HG03175 (cell line): ENCODE results near the gene GRID1.
"Not testable (repeated sequence)": the region's sequence is repeated elsewhere in the genome, so short reads cannot be mapped to it uniquely, and the experiment has no call there.

Experiments used
- ATAC-seq: cut with Tn5 transposase; IDR thresholded peaks from one replicate; pipeline ENCODE4 v1.9.1; 2021; ENCODE audit warnings: mild to moderate bottlenecking, moderate library complexity; ENCODE audit not compliant: unreplicated experiment

The GRID1 gene

GRCh38 chr10:86122646-86123045, 243.9 kb downstream of the GRID1 start:
- ATAC-seq: no peak

DNA sequence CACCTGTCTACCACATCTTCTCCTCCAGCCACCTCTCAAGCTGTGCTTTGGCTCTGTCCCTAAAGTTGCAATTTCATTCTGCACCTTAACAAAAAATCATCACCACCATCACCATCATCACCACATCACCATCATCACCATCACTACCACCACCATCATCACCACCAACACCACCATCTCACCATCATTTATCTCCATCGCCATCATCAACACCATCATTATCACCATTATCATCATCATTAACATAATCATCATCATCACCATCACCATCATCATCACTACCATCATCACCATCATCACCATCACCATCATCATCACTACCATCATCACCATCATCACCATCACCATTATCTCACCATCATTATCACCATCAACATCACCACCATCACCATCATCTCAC, 245.4 kb downstream of the GRID1 start:
- ATAC-seq: no peak

- no peak for ATAC-seq
Measured at GRCh38 chr10:86117051-86117450, 249.5 kb downstream of the GRID1 start.

GRCh38 chr10:86113983-86114382, 252.6 kb downstream of the GRID1 start:
- ATAC-seq: no peak

- no peak for ATAC-seq
Measured at GRCh38 chr10:86113501-86113900, 253.1 kb downstream of the GRID1 start.

DNA sequence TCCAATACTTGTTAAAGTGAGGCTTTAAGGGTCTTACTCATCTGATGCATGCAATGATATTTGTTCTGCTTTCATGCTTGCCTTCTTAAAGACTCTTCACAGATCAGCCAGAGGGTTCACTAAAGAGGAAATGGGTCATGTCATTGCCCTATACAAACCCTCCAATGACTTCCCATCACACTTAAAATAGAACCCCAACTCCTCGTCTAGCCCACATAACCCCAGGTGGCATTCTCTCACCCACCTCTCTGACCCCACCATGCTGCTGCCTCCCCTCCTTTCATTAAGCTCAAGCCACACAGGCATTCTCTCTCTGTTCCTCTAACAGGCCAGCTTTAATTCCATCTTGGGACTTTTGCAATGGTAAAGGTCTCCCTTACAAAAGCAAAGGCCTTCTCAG, 253.6 kb downstream of the GRID1 start:
- no peak for ATAC-seq

- ATAC-seq: no peak
Measured at GRCh38 chr10:86111902-86112545, 254.6 kb downstream of the GRID1 start.

DNA sequence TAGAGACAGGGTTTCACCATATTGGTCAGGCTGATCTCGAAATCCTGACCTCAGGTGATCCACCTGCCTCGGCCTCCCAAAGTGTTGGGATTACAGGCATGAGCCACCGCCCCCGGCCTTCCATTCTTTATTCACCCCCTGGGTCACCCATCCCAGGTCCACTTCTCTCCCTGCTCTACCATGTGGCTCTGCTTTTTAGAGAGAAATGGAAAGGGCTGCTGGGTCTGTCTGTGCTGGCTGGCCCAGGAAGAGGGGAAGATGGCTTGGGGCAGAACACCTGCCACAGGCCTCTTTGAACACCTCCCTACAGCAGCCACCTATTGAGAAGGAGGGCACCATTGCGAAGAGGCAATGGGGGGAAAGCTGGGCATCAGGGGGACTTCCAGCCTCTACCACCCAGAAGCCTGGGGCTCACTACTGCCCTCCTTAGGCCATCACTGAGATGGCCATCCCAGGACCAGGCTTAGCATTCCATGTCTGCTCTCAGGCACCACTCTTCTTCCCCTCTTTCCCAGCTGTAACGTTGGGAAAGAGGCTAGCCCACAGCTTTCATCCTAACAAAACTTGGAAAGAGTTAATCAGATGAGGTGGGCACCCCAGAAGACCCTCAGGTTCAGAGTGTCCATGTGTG, 256.3 kb downstream of the GRID1 start:
- no peak for ATAC-seq

- ATAC-seq: no peak
Measured at GRCh38 chr10:86109421-86109820, 257.2 kb downstream of the GRID1 start.

GRCh38 chr10:86108696-86109095, 257.9 kb downstream of the GRID1 start:
- no peak for ATAC-seq

DNA sequence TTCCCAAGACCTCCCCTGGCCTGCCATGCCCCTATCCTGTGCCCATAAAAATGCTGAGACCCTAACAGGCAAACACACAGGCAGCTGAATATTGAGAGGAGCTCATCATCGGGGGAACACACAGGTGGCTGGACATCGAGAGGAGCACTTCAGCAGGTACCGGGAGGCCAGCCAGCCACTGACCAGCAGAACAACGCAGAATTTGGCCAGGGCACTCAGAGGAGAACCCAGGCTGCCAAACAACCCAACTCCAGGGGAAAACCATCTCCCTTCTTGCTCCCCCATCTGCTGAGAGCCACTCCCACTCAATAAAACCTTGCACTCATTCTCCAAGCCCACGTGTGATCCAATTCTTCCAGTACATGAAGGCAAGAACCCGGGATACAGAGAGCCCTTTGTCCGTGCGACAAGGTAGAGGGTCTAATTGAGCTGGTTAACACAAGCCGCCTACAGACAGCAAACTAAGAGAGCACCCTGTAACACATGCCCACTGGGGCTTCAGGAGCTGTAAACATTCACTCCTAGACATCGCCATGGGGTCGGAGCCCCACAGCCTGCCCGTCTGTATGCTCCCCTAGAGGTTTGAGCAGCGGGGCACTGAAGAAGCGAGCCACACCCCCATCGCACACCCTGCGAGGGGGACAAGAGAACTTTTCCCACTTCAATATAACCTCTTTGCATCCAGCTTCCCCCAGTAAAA, 258.8 kb downstream of the GRID1 start:
- ATAC-seq: not testable (repeated sequence)

DNA sequence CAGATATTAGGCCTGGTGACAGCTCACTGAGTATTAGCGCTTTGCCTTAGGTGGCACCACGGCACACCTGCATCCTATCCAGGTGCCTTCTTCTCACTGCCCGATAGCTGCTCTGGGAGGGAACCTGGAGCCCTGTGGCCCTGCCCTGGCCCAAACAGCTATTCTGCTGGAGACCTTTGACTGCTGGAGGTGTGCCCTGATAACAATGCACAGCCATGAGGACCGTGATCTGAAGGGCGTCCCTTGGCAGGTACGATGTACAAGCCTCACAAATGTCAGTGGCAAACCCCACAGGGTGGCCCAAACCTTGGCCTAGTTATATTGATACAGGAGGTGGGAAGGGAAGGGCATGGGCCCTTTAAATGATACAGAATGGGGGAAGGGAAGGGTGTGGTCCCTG, 259.5 kb downstream of the GRID1 start:
- ATAC-seq: no peak

DNA sequence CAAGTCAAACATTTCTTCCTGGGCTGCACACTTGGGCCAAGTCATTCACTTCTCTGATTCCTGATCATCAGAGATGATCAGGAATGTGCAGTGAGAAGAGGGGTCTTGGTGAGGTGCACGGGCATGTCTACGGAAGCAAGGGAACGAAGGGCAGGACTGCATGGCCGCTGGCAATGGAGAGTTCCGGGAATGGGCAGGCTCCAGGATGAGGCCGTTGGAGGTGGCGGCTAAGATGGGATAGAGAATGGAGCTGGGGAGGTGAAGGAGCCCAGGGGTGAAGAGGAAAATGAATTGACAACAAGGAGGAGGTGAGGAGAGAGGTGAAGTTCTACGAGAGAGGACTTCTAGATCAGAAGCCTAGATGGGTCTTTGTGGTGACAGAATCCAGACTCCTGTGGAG, 260.0 kb downstream of the GRID1 start:
- ATAC-seq: no peak

DNA sequence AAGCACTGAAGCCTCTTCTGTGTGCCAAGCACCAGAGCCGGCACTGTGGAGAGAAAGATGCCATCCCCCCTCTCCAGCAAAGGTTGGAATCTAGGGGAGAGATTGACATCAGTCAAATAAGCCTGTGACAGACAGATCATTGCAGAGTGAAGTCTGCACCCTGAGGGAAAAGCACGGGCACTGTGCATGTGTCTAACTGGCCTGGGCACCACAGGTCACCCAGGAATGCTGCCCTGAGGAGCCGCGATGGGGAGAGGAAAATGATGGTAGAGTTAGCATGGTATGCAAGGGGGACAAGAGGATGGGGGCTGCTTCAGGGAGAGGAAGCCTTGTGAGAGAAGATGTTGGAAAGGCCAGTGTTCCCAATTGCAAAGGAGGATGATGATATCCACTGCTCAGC, 261.0 kb downstream of the GRID1 start:
- no peak for ATAC-seq

- ATAC-seq: no peak
Measured at GRCh38 chr10:86105181-86105580, 261.4 kb downstream of the GRID1 start.

DNA sequence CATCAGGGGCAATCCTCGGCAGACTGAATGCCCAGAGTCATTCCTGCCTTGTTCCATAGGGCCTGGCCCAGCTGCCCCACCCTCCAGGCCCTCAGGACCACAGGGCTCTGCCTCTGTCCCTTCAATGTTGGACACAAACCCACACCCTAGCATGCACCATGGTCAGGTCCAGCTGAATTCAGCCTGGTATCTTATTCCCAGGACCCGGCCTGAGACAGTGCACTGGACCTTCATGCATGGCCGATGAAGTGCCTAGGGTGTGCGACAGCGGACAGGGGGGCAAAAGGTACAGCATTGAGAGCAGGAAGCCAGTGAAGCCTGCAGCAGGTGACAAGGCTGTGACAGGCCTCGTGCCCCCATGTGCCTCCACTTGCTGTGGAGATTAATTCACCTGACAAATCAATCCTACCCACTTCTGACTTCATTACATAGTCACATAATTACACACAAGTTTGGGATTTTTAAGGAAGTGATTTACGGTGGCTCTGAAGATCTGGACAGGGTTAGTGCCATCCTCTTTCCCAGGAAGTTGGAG, 261.9 kb downstream of the GRID1 start:
- no peak for ATAC-seq

GRCh38 chr10:86104156-86104555, 262.4 kb downstream of the GRID1 start:
- no peak for ATAC-seq

- ATAC-seq: no peak
Measured at GRCh38 chr10:86103391-86104101, 263.0 kb downstream of the GRID1 start.

GRCh38 chr10:86102451-86102850, 264.1 kb downstream of the GRID1 start:
- ATAC-seq: no peak

- ATAC-seq: no peak
Measured at GRCh38 chr10:86102031-86102430, 264.6 kb downstream of the GRID1 start.

- ATAC-seq: peak; percentile 75
Measured at GRCh38 chr10:86100581-86101061, 266.0 kb downstream of the GRID1 start.
